ENCODE data around the gene FAM81B.

Gene FAM81B

DNA sequence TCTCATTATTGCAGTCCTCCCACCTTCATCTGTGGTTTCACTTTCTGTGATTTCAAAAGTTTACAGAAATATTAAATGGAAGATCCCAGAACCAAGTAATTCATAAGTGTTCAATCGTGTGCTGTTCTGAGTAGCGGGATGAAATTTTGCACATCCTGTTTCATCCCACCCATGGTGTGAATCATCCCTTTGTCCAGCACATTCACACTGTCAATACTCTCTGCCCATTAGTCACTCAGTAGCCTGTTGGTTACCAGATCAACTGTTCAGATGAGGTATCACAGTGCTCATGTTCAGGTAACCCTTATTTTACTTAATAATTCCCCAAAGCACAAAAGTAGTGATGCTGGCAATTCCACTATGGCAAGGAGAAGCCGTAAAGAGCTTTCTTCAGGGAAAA, 26.8 kb downstream of the FAM81B start:
- Mint-ChIP-seq H3K9me3 (no peaks in the 10 kb centered on the region), H3K36me3 (ENCODE audit: low read depth) (no peaks in the 10 kb centered on the region), H3K4me3 (no peak overlapping the region), H3K27ac (no peak overlapping the region), H3K4me1 (ENCODE audit: low read depth) (no peaks in the 10 kb centered on the region), H3K27me3 (no peaks in the 10 kb centered on the region)
- intact Hi-C loops (cut with micrococcal nuclease): no loop called here

GRCh38 chr5:95422838-95423237, 31.7 kb downstream of the FAM81B start:
- Mint-ChIP-seq H3K9me3 (no peaks in the 10 kb centered on the region), H3K4me3 (no peak overlapping the region), H3K27me3 (no peaks in the 10 kb centered on the region), H3K36me3 (ENCODE audit: low read depth) (no peaks in the 10 kb centered on the region), H3K27ac (no peak overlapping the region), H3K4me1 (ENCODE audit: low read depth) (peaks cover 7% of the 10 kb centered on the region)
- intact Hi-C loops (cut with micrococcal nuclease): no loop called here

- H3K27me3 Mint-ChIP-seq: no peaks in the 10 kb centered on the region
- H3K27ac Mint-ChIP-seq: no peak overlapping the region
- H3K9me3 Mint-ChIP-seq: no peaks in the 10 kb centered on the region
- peaks cover 7% of the 10 kb centered on the region for H3K4me1 Mint-ChIP-seq (ENCODE audit: low read depth)
- no peaks in the 10 kb centered on the region for H3K36me3 Mint-ChIP-seq (ENCODE audit: low read depth)
- intact Hi-C loops (cut with micrococcal nuclease): no loop called here
- H3K4me3 Mint-ChIP-seq: no peak overlapping the region
Measured at GRCh38 chr5:95424016-95424415, 32.9 kb downstream of the FAM81B start.

DNA sequence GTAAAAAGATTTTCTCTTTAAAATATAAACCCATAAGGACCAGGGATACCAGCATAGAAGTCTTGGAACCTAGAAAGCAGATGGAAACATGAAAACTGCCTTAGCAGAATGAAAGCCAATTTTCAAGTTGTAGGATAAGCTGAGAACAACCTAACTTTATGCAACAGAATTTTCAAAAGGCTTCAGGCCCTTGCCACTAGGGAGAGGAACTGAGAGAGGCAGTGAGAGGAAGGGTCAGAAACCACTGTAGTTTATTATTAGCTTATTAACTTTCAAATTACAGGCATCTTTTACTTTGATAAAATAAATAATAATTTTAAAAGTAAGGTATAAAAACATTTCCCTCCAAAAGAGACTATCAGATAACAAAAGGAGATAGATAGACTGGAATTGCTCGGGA, 33.4 kb downstream of the FAM81B start:
- peaks cover 7% of the 10 kb centered on the region for H3K4me1 Mint-ChIP-seq (ENCODE audit: low read depth)
- intact Hi-C loops (cut with micrococcal nuclease): no loop called here
- no peaks in the 10 kb centered on the region for H3K36me3 Mint-ChIP-seq (ENCODE audit: low read depth)
- H3K27me3 Mint-ChIP-seq: no peaks in the 10 kb centered on the region
- no peaks in the 10 kb centered on the region for H3K9me3 Mint-ChIP-seq
- no peak overlapping the region for H3K4me3 Mint-ChIP-seq
- no peak overlapping the region for H3K27ac Mint-ChIP-seq

DNA sequence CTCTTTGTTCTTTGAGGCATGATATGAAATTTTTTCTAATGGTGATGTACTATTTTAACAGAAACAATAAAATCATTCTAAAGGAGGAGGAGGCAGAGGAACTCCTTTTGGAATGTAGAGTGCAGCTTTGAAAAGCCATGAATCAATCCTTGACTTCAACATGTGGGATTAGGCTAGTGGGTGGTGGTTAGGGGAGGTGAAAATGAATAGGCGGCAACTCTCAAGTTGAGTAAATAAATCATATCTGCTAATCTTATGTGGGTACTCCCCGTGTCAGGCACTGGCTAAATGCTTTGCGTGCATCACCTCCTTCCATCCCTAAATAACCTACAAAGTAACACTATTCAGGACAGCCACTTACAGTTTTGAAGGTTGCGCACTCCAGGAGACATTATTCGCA, 35.1 kb downstream of the FAM81B start:
- Mint-ChIP-seq H3K9me3 (no peaks in the 10 kb centered on the region), H3K27me3 (no peaks in the 10 kb centered on the region), H3K36me3 (ENCODE audit: low read depth) (no peaks in the 10 kb centered on the region), H3K4me1 (ENCODE audit: low read depth) (peaks cover 7% of the 10 kb centered on the region), H3K4me3 (no peak overlapping the region), H3K27ac (no peak overlapping the region)
- intact Hi-C loops (cut with micrococcal nuclease): no loop called here

DNA sequence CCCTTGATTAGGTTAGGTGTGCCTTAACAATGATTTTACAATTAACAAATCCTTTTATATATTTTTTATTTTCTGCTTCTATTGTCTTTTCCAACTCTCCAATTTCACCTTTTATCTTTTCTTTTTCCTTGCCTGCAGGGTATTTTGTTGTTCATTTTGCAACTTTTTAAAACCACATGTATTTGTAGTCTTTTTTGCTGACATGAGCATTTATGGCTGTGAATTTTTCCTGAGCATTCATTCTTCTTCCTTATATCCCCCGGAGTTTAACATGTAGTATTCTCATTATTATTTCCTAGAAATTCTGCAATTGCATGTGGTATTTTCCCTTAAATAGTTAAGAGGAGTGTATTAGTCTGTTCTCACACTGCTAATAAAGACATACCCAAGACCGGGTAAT, 41.6 kb downstream of the FAM81B start:
- H3K27me3 Mint-ChIP-seq: no peaks in the 10 kb centered on the region
- H3K27ac Mint-ChIP-seq: no peak overlapping the region
- H3K36me3 Mint-ChIP-seq (ENCODE audit: low read depth): no peaks in the 10 kb centered on the region
- intact Hi-C loops (cut with micrococcal nuclease): no loop called here
- H3K9me3 Mint-ChIP-seq: peaks cover 8% of the 10 kb centered on the region
- H3K4me3 Mint-ChIP-seq: no peak overlapping the region
- H3K4me1 Mint-ChIP-seq (ENCODE audit: low read depth): no peaks in the 10 kb centered on the region

- intact Hi-C loops (cut with micrococcal nuclease): no loop called here
Measured at GRCh38 chr5:95439801-95440493, 48.8 kb downstream of the FAM81B start.

DNA sequence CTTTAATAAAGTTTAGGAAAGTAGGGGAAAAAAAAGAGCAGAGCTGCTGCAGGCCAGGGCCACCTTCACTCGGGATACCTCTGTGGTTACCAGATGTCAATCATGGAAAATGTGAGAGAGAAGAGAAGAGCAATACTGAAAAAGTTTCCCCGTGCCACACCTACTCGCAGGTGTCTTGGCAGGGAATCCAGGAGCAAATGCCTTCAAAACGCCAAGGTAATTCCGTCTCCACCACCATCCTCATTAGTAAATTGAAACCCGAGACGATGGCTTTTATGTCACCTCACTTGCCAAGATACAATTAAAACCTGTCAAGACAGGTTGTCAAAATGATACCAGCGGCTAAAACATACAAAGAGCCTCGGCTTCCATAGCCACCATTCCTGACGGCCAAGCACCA, 49.7 kb downstream of the FAM81B start:
- intact Hi-C loops (cut with micrococcal nuclease): no loop called here
- H3K4me3 Mint-ChIP-seq: no peak overlapping the region

More at GRCh38 chr5:95439801-95440493, 48.8 kb downstream of the FAM81B start:
- Mint-ChIP-seq H3K4me1 (ENCODE audit: low read depth) (no peaks in the 10 kb centered on the region), H3K27me3 (no peaks in the 10 kb centered on the region), H3K9me3 (no peaks in the 10 kb centered on the region), H3K4me3 (no peak overlapping the region), H3K36me3 (ENCODE audit: low read depth) (no peaks in the 10 kb centered on the region), H3K27ac (no peak overlapping the region)

DNA sequence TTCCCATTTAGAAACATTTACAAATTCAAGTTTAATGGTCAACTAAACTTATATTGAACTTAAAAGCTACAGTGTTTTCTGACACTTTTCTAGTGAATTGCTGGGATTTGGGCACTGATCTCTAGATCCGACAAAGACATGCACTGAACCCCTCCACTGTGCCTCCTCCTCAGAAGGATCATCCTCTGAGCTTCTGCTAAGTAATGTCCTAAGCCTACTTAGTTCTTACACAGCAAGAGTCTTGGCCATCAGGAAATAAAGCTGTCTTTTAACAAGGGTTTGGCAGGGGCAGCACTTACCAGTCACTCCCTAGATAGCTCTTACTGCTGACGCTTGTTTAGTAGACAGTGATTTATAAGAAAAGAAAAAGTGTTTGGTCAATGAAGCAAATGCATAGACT, 50.5 kb downstream of the FAM81B start:
- H3K4me3 Mint-ChIP-seq: no peak overlapping the region
- H3K4me1 Mint-ChIP-seq (ENCODE audit: low read depth): no peaks in the 10 kb centered on the region
- intact Hi-C loops (cut with micrococcal nuclease): no loop called here
- no peaks in the 10 kb centered on the region for H3K27me3 Mint-ChIP-seq
- H3K36me3 Mint-ChIP-seq (ENCODE audit: low read depth): no peaks in the 10 kb centered on the region
- no peak overlapping the region for H3K27ac Mint-ChIP-seq
- H3K9me3 Mint-ChIP-seq: no peaks in the 10 kb centered on the region

More for the DNA sequence above, 49.7 kb downstream of the FAM81B start:
- no peaks in the 10 kb centered on the region for H3K4me1 Mint-ChIP-seq (ENCODE audit: low read depth)
- H3K9me3 Mint-ChIP-seq: no peaks in the 10 kb centered on the region
- H3K36me3 Mint-ChIP-seq (ENCODE audit: low read depth): no peaks in the 10 kb centered on the region
- no peak overlapping the region for H3K27ac Mint-ChIP-seq
- no peaks in the 10 kb centered on the region for H3K27me3 Mint-ChIP-seq

- no peak overlapping the region for H3K27ac Mint-ChIP-seq
Measured at GRCh38 chr5:95445442-95445841, 54.3 kb downstream of the FAM81B start.

DNA sequence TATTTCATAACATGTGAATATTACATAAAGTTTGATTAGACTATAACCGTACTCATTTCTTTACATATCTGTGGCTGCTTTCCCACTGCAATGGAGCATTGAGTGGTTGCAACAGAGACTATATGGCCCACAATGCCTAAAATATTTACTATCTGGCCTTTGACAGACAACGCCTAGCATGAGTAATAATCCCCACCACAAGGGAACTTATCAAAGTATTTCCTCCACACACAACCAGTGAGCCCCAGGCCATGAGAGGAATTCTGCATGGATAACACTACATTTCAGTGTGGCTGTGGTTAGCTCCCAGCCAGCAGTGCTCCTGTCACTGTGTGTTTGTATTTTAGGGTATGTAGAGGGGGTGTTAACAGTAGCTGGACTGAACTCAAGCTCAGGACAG, 54.8 kb downstream of the FAM81B start:
- H3K4me1 Mint-ChIP-seq (ENCODE audit: low read depth): no peaks in the 10 kb centered on the region
- no peaks in the 10 kb centered on the region for H3K36me3 Mint-ChIP-seq (ENCODE audit: low read depth)
- H3K27ac Mint-ChIP-seq: no peak overlapping the region
- H3K4me3 Mint-ChIP-seq: no peak overlapping the region
- intact Hi-C loops (cut with micrococcal nuclease): no loop called here
- no peaks in the 10 kb centered on the region for H3K9me3 Mint-ChIP-seq
- H3K27me3 Mint-ChIP-seq: no peaks in the 10 kb centered on the region

More at GRCh38 chr5:95445442-95445841, 54.3 kb downstream of the FAM81B start:
- Mint-ChIP-seq H3K9me3 (no peaks in the 10 kb centered on the region), H3K4me3 (no peak overlapping the region), H3K36me3 (ENCODE audit: low read depth) (no peaks in the 10 kb centered on the region), H3K4me1 (ENCODE audit: low read depth) (no peaks in the 10 kb centered on the region), H3K27me3 (no peaks in the 10 kb centered on the region)
- intact Hi-C loops (cut with micrococcal nuclease): no loop called here

GRCh38 chr5:95446560-95447221, 55.5 kb downstream of the FAM81B start:
- Mint-ChIP-seq H3K27ac (no peak overlapping the region), H3K27me3 (no peaks in the 10 kb centered on the region), H3K9me3 (no peaks in the 10 kb centered on the region), H3K4me3 (no peak overlapping the region), H3K36me3 (ENCODE audit: low read depth) (no peaks in the 10 kb centered on the region), H3K4me1 (ENCODE audit: low read depth) (no peaks in the 10 kb centered on the region)
- intact Hi-C loops (cut with micrococcal nuclease): no loop called here

- Mint-ChIP-seq H3K9me3 (no peaks in the 10 kb centered on the region), H3K36me3 (ENCODE audit: low read depth) (no peaks in the 10 kb centered on the region), H3K27ac (no peak overlapping the region), H3K27me3 (no peaks in the 10 kb centered on the region), H3K4me3 (no peak overlapping the region), H3K4me1 (ENCODE audit: low read depth) (no peaks in the 10 kb centered on the region)
- intact Hi-C loops (cut with micrococcal nuclease): no loop called here
Measured at GRCh38 chr5:95447961-95448360, 56.8 kb downstream of the FAM81B start.

DNA sequence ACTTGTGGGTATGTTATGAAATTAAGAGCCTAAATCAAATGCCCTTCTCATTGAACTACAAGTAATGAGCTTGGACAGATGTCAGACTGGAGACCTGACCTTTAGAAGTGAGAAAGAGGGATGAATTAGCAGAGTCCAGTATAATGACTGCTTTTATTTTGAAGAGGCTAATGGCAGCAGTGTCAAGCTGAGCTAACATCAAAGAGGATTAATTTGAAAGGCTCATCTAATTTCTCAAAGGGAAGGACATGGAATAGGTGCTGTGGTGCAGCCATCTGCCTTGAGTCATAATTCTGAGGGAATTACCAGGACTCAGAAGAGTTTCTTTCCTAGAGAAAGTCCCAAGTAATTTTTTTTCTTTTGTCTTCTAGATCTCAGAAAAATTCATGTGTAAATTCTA, 57.6 kb downstream of the FAM81B start:
- intact Hi-C loops (cut with micrococcal nuclease): no loop called here
- Mint-ChIP-seq H3K9me3 (no peaks in the 10 kb centered on the region), H3K36me3 (ENCODE audit: low read depth) (no peaks in the 10 kb centered on the region), H3K27me3 (no peaks in the 10 kb centered on the region), H3K4me1 (ENCODE audit: low read depth) (no peaks in the 10 kb centered on the region), H3K27ac (no peak overlapping the region), H3K4me3 (no peak overlapping the region)

- H3K4me1 Mint-ChIP-seq (ENCODE audit: low read depth): no peaks in the 10 kb centered on the region
- intact Hi-C loops (cut with micrococcal nuclease): no loop called here
- no peaks in the 10 kb centered on the region for H3K27me3 Mint-ChIP-seq
- no peaks in the 10 kb centered on the region for H3K9me3 Mint-ChIP-seq
- H3K27ac Mint-ChIP-seq: no peak overlapping the region
- H3K36me3 Mint-ChIP-seq (ENCODE audit: low read depth): no peaks in the 10 kb centered on the region
- H3K4me3 Mint-ChIP-seq: no peak overlapping the region
Measured at GRCh38 chr5:95449460-95449859, 58.3 kb downstream of the FAM81B start.
